Measurements from ENCODE around the gene CUEDC1.

CUEDC1 gene

GRCh38 chr17:57955183-57955931 is at the start of gene CUEDC1:
Gene CUEDC1 (minus strand): TSS chr17:57955412. CDS start chr17:57885564, 69,848 bp downstream.
- peaks cover 19% of the 10 kb centered on the region for H3K27me3 Mint-ChIP-seq (ENCODE audit: low read depth, poor library complexity)
- H3K36me3 Mint-ChIP-seq (ENCODE audit: low read depth), result no peaks in the 10 kb centered on the region
- peak; percentile 90 for DNase-seq
- peaks cover 70% of the 10 kb centered on the region for H3K4me1 Mint-ChIP-seq
- no peak for TF ChIP-seq CTCF (IDR thresholded peaks at IDR 0.05)
- peak within 1 kb of the TSS; percentile 89 for H3K4me3 Mint-ChIP-seq
- H3K27ac Mint-ChIP-seq, result peak within 1 kb of the TSS; percentile 90
- H3K9me3 Mint-ChIP-seq, result no peaks in the 10 kb centered on the region

- no peak for TF ChIP-seq CTCF (IDR thresholded peaks at IDR 0.05)
- peaks cover 16% of the 10 kb centered on the region for H3K9me3 Mint-ChIP-seq
- no peak for DNase-seq
- H3K4me1 Mint-ChIP-seq, result peaks cover 57% of the 10 kb centered on the region
- peaks cover 3% of the 10 kb centered on the region for H3K27me3 Mint-ChIP-seq (ENCODE audit: low read depth, poor library complexity)
- H3K27ac Mint-ChIP-seq, result no peak overlapping the region
- H3K36me3 Mint-ChIP-seq (ENCODE audit: low read depth), result peaks cover 62% of the 10 kb centered on the region
- peak overlapping the region; percentile 63 for H3K4me3 Mint-ChIP-seq
Observed at GRCh38 chr17:58004060-58004459, 48.8 kb upstream of the CUEDC1 start.

GRCh38 chr17:58002973-58003372 is 47.8 kb upstream of the CUEDC1 start:
- no peak for DNase-seq
- Mint-ChIP-seq H3K4me3 (peak overlapping the region; percentile 63), H3K4me1 (peaks cover 55% of the 10 kb centered on the region), H3K27me3 (ENCODE audit: low read depth, poor library complexity) (peaks cover 3% of the 10 kb centered on the region), H3K36me3 (ENCODE audit: low read depth) (peaks cover 59% of the 10 kb centered on the region), H3K9me3 (peaks cover 7% of the 10 kb centered on the region), H3K27ac (no peak overlapping the region)
- TF ChIP-seq CTCF (IDR thresholded peaks at IDR 0.05), result no peak

GRCh38 chr17:58002154-58002948 is 47.1 kb upstream of the CUEDC1 start:
- H3K9me3 Mint-ChIP-seq, result peaks cover under 1% of the 10 kb centered on the region
- peak overlapping the region; percentile 63 for H3K4me3 Mint-ChIP-seq
- H3K36me3 Mint-ChIP-seq (ENCODE audit: low read depth), result peaks cover 57% of the 10 kb centered on the region
- TF ChIP-seq CTCF (IDR thresholded peaks at IDR 0.05), result no peak
- H3K27ac Mint-ChIP-seq, result peak overlapping the region; percentile 3
- no peak for DNase-seq
- peaks cover 51% of the 10 kb centered on the region for H3K4me1 Mint-ChIP-seq
- H3K27me3 Mint-ChIP-seq (ENCODE audit: low read depth, poor library complexity), result no peaks in the 10 kb centered on the region

GRCh38 chr17:58001461-58002124 is 46.4 kb upstream of the CUEDC1 start:
- Mint-ChIP-seq H3K27me3 (ENCODE audit: low read depth, poor library complexity) (no peaks in the 10 kb centered on the region), H3K4me1 (peaks cover 48% of the 10 kb centered on the region), H3K4me3 (no peak overlapping the region)

More at GRCh38 chr17:58001461-58002124, 46.4 kb upstream of the CUEDC1 start:
- Mint-ChIP-seq H3K27ac (no peak overlapping the region), H3K9me3 (no peaks in the 10 kb centered on the region), H3K36me3 (ENCODE audit: low read depth) (peaks cover 57% of the 10 kb centered on the region)
- no peak for TF ChIP-seq CTCF (IDR thresholded peaks at IDR 0.05)
- no peak for DNase-seq
